ENCODE measurements around the gene IGF1R. TPM values are rescaled to one million over a fixed set of nuclear protein-coding genes. Genes with fewer than 3 reads are reported as not detected.

IGF1R gene
- total and polyA plus RNA-seq, 2 of the 13 experiments (the other 11 are each of a cell fraction or from before 2014, with no cell fraction given), result 15.9 to 18.4 TPM

GRCh38 chr15:98899272-98900021, 251.1 kb downstream of the IGF1R start (continued):
- no peak for TF ChIP-seq SP5 (CRISPR knock-in tag; IDR thresholded peaks at IDR 0.05; ENCODE audit: borderline replicate concordance, low read depth)
- TF ChIP-seq EEA1 (CRISPR knock-in tag; IDR thresholded peaks at IDR 0.05; ENCODE audit: borderline replicate concordance), result no peak
- TF ChIP-seq MLLT10 (CRISPR knock-in tag; IDR thresholded peaks at IDR 0.05), result no peak
- no peak for TF ChIP-seq CREB1 (IDR thresholded peaks at IDR 0.05)
- no peak for TF ChIP-seq CREB1 (CRISPR knock-in tag; IDR thresholded peaks at IDR 0.05)
- TF ChIP-seq SNRNP70 (IDR thresholded peaks at IDR 0.05; ENCODE audit: low read depth, low read length), result no peak
- no peak for TF ChIP-seq ZNF607 (CRISPR knock-in tag; IDR thresholded peaks at IDR 0.05; ENCODE audit: borderline replicate concordance)
- no peak for TF ChIP-seq NFYB (CRISPR knock-in tag; IDR thresholded peaks at IDR 0.05)
- TF ChIP-seq POLR2G (IDR thresholded peaks at IDR 0.05; ENCODE audit: low read depth, low read length), result no peak

DNA sequence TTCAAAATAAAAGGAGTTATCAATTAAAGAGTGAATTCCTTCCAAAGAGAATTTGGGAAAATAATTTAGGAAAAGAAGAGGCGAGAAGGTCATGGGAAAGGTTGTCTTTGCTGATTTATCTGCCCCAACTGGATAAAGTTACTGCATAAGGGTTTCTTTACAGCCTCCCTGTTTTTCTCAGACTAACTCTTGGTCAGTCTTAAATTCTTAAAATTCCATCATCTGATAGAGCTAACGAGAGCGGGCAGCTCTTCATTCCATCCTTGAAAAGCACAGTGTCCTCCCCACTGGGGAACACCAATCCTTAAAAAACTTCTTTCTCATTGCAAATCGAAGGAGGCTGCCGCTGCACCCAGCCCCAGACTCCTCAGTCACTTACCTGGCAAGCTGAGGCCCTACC, 252.0 kb downstream of the IGF1R start:
- peaks cover 19 to 55% of the 10 kb centered on the region in 2 experiments for H3K36me3 ChIP-seq (replicated peaks in 1 of 2; ENCODE audit: control insufficient read depth in 1 of 2, insufficient read depth in 2 of 2, low read length in 2 of 2)
- DNase-seq (ENCODE audit: low spot score), result no peak
- FAIRE-seq, result no peak
- intact Hi-C loops (cut with micrococcal nuclease; ENCODE audit: unreplicated experiment), result no loop called here
- no peaks in the 10 kb centered on the region for H3K9me3 ChIP-seq (ENCODE audit: low read length)
- peaks cover 13% of the 10 kb centered on the region for H4K20me1 ChIP-seq (ENCODE audit: insufficient read depth, low read length)
- no TSS peak for BruUV-seq (replicated peaks)
- POLR2A ChIA-PET, result no interaction called here
- H3K4me2 ChIP-seq (ENCODE audit: low read depth, low read length), result no peak overlapping the region
- H3K79me2 ChIP-seq (ENCODE audit: insufficient read depth, low read length), result peaks cover 4% of the 10 kb centered on the region
- H3K27ac ChIP-seq (ENCODE audit: extremely low read length, insufficient read depth, low read length), result no peak overlapping the region
- H2AFZ ChIP-seq (ENCODE audit: low read length), result no peak overlapping the region
- H3K27me3 ChIP-seq (ENCODE audit: control insufficient read depth in 1 of 2, insufficient read depth in 2 of 2, low read length in 2 of 2), result no peaks in the 10 kb centered on the region
- ATAC-seq, result no peak
- WGBS (ENCODE audit: low lambda C conversion rate), result 95% methylated on average over 5 of the region's 5 CpGs
- in situ Hi-C loops (cut with HindIII; ENCODE audit: extremely low pct_ligation_motif_present, low pct_unique_long_range_greater_than_20kb), result no loop called here
- CTCF ChIA-PET (ENCODE audit: low intra/inter-chr PET ratio, low total read pairs), result no interaction called here
- H3K4me3 ChIP-seq (replicated peaks in 1 of 3; ENCODE audit: insufficient read depth in 1 of 3, low read depth in 2 of 3, low read length in 3 of 3), result no peak overlapping the region
- no peak overlapping the region for H3K9ac ChIP-seq (ENCODE audit: insufficient read depth, low read depth, low read length)
- H3K4me1 ChIP-seq (ENCODE audit: insufficient read depth, low read length), result peaks cover 29% of the 10 kb centered on the region
- TF ChIP-seq, protein P1, sequence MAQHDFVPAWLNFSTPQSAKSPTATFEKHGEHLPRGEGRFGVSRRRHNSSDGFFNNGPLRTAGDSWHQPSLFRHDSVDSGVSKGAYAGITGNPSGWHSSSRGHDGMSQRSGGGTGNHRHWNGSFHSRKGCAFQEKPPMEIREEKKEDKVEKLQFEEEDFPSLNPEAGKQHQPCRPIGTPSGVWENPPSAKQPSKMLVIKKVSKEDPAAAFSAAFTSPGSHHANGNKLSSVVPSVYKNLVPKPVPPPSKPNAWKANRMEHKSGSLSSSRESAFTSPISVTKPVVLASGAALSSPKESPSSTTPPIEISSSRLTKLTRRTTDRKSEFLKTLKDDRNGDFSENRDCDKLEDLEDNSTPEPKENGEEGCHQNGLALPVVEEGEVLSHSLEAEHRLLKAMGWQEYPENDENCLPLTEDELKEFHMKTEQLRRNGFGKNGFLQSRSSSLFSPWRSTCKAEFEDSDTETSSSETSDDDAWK (CRISPR knock-in tag; IDR thresholded peaks at IDR 0.05), result no peak
- no peak for TF ChIP-seq ZNF30 (CRISPR knock-in tag; IDR thresholded peaks at IDR 0.05)
- TF ChIP-seq ZNF430 (CRISPR knock-in tag; IDR thresholded peaks at IDR 0.05), result no peak
- no peak for TF ChIP-seq ZNF280D (CRISPR knock-in tag; IDR thresholded peaks at IDR 0.05)
- no peak for TF ChIP-seq ESRRA (CRISPR knock-in tag; IDR thresholded peaks at IDR 0.05; ENCODE audit: low read depth)
- no peak for TF ChIP-seq TRIM24 (CRISPR knock-in tag; IDR thresholded peaks at IDR 0.05)
- TF ChIP-seq PRMT3 (CRISPR knock-in tag; IDR thresholded peaks at IDR 0.05; ENCODE audit: borderline replicate concordance, low read depth), result no peak
- TF ChIP-seq ZNF737 (CRISPR knock-in tag; IDR thresholded peaks at IDR 0.05; ENCODE audit: borderline replicate concordance), result no peak
- TF ChIP-seq, protein P2, sequence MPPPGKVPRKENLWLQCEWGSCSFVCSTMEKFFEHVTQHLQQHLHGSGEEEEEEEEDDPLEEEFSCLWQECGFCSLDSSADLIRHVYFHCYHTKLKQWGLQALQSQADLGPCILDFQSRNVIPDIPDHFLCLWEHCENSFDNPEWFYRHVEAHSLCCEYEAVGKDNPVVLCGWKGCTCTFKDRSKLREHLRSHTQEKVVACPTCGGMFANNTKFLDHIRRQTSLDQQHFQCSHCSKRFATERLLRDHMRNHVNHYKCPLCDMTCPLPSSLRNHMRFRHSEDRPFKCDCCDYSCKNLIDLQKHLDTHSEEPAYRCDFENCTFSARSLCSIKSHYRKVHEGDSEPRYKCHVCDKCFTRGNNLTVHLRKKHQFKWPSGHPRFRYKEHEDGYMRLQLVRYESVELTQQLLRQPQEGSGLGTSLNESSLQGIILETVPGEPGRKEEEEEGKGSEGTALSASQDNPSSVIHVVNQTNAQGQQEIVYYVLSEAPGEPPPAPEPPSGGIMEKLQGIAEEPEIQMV (CRISPR knock-in tag; IDR thresholded peaks at IDR 0.05; ENCODE audit: low read depth), result no peak
